Iris pigment epithelial cell (primary cell): ENCODE data around the gene SORCS1.

Experiments used
- DNase-seq: peaks from one replicate; pipeline ENCODE4 v3.0.0-alpha.2; 2011; ENCODE audit warnings: low read depth

Gene SORCS1

GRCh38 chr10:107104026-107104652 lies 60.4 kb downstream of the SORCS1 start:
- DNase-seq, result no peak

GRCh38 chr10:107103174-107104025 lies 61.1 kb downstream of the SORCS1 start:
- DNase-seq, result no peak

- DNase-seq, result no peak
These were observed 66.2 kb downstream of the SORCS1 start for GRCh38 chr10:107098326-107098725.

- DNase-seq, result no peak
These were observed 69.5 kb downstream of the SORCS1 start for GRCh38 chr10:107094824-107095522.

- DNase-seq, result no peak
These were observed 72.2 kb downstream of the SORCS1 start for GRCh38 chr10:107092321-107092720.

GRCh38 chr10:107091126-107091525 lies 73.4 kb downstream of the SORCS1 start:
- no peak for DNase-seq

GRCh38 chr10:107085665-107086525 lies 78.6 kb downstream of the SORCS1 start:
- no peak for DNase-seq

- DNase-seq, result no peak
These were observed 81.0 kb downstream of the SORCS1 start for GRCh38 chr10:107083388-107084009.

- DNase-seq, result no peak
These were observed 82.9 kb downstream of the SORCS1 start for GRCh38 chr10:107081644-107082043.

- no peak for DNase-seq
These were observed 89.4 kb downstream of the SORCS1 start for GRCh38 chr10:107075117-107075516.

GRCh38 chr10:107072786-107073185 lies 91.7 kb downstream of the SORCS1 start:
- no peak for DNase-seq

GRCh38 chr10:107072028-107072427 lies 92.5 kb downstream of the SORCS1 start:
- DNase-seq, result no peak

- DNase-seq, result no peak
These were observed 93.2 kb downstream of the SORCS1 start for GRCh38 chr10:107071301-107071700.

GRCh38 chr10:107067843-107068242 lies 96.7 kb downstream of the SORCS1 start:
- no peak for DNase-seq

- DNase-seq, result no peak
These were observed 100.4 kb downstream of the SORCS1 start for GRCh38 chr10:107064075-107064474.

GRCh38 chr10:107059872-107060271 lies 104.6 kb downstream of the SORCS1 start:
- no peak for DNase-seq

- no peak for DNase-seq
These were observed 105.3 kb downstream of the SORCS1 start for GRCh38 chr10:107059068-107059804.

GRCh38 chr10:107058331-107058730 lies 106.2 kb downstream of the SORCS1 start:
- DNase-seq, result no peak

- no peak for DNase-seq
These were observed 108.3 kb downstream of the SORCS1 start for GRCh38 chr10:107056182-107056581.

GRCh38 chr10:107054469-107055156 lies 109.9 kb downstream of the SORCS1 start:
- DNase-seq, result no peak
